Astrocyte of the spinal cord (primary cell): ENCODE results near the gene SLC29A3.

Experiments used
- DNase-seq: peaks from one replicate; pipeline ENCODE4 v3.0.0; 2011; ENCODE audit warnings: low read depth, low spot score
- H3K4me3 ChIP-seq: 2 replicates; pipeline ENCODE4 v1.5.1; 2011; ENCODE audit warnings: low read depth, mild to moderate bottlenecking, low read length, moderate library complexity
- in situ Hi-C: cut with HindIII; loops from 2 replicates; pipeline ENCODE4 v1.10.0; 2017; ENCODE audit warnings: low sequenced_read_pairs
- TF ChIP-seq, protein P1 (sequence below): IDR thresholded peaks from 2 replicates; pipeline ENCODE4 v1.5.1; 2012; ENCODE audit warnings: low read depth, mild to moderate bottlenecking, low read length, inconsistent platforms

SLC29A3 gene

DNA sequence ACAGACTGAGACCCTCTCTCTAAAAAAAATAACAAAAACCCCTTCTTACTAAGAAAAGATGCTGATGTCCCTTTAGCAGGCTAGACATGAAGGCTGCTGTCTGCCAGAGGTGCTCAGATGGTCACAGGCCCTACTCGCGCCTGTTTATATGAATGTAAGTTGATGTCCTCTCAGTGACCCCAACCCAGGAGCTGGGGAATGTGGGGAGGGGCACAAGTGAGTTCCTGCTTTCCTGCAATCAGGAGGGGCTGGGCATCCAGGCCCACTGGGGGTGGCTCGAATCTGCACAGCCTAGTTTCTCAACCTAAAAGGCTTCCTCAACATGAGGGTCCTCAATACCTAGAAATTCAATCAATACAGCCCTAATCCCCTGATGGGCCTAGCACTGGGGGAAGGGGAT is 12.1 kb upstream of the SLC29A3 start:
- in situ Hi-C loops, result no loop called here
- H3K4me3 ChIP-seq, result no peak overlapping the region
- no peak for DNase-seq
- TF ChIP-seq, protein P1, sequence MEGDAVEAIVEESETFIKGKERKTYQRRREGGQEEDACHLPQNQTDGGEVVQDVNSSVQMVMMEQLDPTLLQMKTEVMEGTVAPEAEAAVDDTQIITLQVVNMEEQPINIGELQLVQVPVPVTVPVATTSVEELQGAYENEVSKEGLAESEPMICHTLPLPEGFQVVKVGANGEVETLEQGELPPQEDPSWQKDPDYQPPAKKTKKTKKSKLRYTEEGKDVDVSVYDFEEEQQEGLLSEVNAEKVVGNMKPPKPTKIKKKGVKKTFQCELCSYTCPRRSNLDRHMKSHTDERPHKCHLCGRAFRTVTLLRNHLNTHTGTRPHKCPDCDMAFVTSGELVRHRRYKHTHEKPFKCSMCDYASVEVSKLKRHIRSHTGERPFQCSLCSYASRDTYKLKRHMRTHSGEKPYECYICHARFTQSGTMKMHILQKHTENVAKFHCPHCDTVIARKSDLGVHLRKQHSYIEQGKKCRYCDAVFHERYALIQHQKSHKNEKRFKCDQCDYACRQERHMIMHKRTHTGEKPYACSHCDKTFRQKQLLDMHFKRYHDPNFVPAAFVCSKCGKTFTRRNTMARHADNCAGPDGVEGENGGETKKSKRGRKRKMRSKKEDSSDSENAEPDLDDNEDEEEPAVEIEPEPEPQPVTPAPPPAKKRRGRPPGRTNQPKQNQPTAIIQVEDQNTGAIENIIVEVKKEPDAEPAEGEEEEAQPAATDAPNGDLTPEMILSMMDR, result no peak

DNA sequence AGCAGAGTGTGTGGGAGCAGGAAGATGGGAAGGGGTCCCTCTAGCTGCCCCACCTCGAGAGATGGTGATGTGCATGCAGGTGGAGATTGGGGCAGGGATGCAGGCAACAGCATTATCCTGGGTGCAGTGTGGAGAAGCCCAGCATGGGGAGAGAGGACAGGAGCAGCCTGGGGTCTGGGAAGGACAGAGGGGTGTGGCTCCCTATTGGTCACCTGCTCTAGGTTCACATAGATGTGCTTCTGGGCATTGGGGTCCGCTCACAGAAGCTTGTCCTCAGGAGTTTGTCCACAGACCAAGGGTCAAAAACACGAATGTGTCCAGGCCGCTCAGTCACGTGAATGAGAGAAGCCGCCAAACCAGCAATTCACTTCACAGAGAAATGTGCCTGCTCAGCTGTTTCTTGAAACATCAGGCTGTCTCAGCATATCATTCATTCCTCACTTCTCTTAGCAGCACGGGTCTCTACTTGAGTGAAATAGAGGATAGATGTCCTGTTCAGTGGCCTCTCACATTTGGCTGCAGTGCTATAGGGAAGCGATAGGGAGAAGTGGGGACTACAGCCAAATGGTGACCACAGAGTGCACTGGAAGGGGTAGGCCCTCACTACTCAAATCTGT is 11.5 kb upstream of the SLC29A3 start:
- H3K4me3 ChIP-seq, result no peak overlapping the region
- TF ChIP-seq, protein P1, result no peak
- in situ Hi-C loops, result no loop called here
- DNase-seq, result no peak

DNA sequence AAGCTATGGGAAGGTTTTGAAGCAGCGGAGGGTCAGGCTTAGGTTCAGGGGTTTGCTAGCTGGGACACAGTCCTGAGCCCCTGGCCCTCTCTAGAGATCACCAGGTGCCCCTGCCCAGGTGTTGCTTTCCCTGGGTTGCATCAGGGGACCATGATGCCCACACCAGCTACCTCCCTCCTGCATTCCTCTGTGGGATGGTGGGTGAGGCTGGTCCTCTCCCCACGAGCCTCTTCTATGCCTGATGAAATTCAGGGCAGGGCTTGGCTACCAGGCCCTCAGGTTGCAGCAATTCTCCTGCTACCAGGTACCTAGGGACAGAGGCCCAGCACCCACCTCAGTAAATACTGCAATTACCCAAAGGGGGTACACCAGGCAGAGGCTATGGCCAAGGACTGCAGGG is 10.8 kb upstream of the SLC29A3 start:
- in situ Hi-C loops, result no loop called here
- DNase-seq, result no peak
- no peak overlapping the region for H3K4me3 ChIP-seq
- TF ChIP-seq, protein P1, result no peak

DNA sequence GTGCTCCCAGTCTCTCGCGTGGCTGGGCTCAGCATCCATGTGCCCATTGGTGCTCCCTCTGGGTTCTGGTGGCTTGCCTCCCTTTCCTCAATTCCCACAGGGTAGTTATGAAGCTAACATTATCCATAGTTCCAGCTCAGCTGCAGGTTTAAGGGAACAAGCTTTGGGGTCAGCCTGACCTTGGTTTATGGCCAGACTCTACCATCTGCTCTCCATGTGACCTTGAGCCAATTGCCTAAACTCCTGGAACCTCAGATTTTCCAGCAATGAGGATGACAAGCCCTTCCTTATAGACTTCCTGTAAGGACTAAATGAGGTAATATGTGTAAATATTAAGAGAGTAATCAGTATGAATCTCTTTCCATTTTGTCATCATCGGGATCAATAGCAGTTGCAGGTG is 10.1 kb upstream of the SLC29A3 start:
- no peak for DNase-seq
- in situ Hi-C loops, result no loop called here
- TF ChIP-seq, protein P1, result no peak
- no peak overlapping the region for H3K4me3 ChIP-seq

DNA sequence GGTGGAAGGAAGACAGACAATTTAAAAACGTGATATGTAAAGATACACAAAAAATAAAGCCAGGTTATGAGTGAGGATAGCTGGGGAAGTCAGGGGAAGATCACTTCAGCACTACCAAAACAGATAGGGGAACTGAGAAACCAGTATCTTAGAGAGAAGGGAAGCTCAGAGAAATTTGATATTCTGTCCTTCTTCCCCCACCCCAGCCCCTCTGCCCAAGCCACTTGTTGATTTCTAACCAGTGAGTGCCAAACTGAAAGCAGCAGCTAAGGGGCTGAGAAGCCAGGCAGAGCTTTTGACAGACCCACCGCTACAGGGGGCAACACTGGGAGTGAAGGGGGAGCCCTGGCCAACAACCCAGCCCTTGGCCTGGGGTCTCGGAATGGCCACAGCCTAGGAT is 9.1 kb upstream of the SLC29A3 start:
- no peak for DNase-seq
- TF ChIP-seq, protein P1, result no peak
- in situ Hi-C loops, result no loop called here

DNA sequence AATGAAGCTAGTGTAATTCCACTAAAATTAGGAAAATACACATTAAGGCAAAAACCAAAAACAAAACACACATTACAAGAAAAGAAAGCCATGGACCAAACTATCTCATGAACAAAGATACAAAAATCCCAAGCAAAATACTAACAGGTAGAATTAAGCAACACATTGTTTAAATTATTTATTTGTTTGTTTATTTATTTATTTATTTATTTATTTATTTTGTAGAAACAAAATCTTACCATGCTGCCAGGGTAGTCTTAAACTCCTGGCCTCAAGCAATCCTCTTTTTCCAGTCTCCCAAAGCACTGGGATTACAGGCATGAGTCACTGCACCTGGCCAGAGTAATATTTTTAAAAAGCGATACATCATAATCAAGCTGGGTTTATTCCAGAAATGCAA is 6.8 kb upstream of the SLC29A3 start:
- no peak overlapping the region for H3K4me3 ChIP-seq
- TF ChIP-seq, protein P1, result no peak
- in situ Hi-C loops, result no loop called here
- no peak for DNase-seq

More for the DNA sequence above, 9.1 kb upstream of the SLC29A3 start:
- H3K4me3 ChIP-seq, result no peak overlapping the region
